Stimulated activated CD8-positive, alpha-beta memory T cell treated with anti-CD3 and anti-CD28 coated beads, Interleukin-4, amount 100 ng/mL, for 1 hour (primary cell): Measurements from ENCODE around the gene ST6GAL1.
A peak's percentile ranks its signal among the peaks of the same experiment; 100 is the strongest.
"Not testable (repeated sequence)": the region's sequence is repeated elsewhere in the genome, so short reads cannot be mapped to it uniquely, and the experiment has no call there.

ENCODE experiments used
- DNase-seq, 2 donors: peaks; one replicate each; pipeline ENCODE4 v3.0.0-alpha.2; 2020; ENCODE audit warnings: low read depth in 2 of 2, low spot score in 1 of 2

ST6GAL1 gene

DNA sequence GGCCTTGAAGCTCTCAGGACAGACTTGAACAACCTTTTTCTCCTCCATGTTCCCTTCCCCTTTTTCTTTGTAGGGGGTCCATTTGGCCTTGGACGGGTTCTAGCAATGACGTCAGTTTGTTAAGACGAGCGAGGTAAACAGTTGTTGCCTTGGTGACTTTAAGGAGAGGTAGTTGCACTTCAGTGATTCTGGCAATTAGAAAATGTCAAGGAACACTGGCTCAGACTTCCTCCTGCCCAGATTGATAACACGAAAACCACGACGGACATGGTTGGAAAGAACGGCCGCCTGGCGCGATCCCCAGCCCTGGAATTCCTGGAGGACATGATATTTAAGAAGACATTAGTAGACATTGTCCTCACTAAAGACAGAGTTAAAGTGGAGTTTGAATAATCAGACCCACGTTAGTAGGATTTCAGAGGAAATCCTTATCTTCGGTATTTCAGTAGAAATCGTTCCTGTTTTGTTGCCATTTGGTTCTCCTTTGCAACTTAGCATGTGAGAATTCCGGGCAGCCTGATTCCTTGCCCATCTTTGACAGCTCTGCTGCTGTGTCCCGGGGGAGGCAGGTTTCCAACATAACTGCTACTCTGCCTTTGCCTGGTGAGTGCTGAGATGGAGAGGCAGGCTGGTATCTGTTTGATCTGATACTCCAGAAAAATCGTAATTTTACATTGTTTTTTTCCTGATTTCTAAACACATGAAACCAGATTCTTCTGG, 87.3 kb downstream of the ST6GAL1 start:
- no peak for DNase-seq

DNA sequence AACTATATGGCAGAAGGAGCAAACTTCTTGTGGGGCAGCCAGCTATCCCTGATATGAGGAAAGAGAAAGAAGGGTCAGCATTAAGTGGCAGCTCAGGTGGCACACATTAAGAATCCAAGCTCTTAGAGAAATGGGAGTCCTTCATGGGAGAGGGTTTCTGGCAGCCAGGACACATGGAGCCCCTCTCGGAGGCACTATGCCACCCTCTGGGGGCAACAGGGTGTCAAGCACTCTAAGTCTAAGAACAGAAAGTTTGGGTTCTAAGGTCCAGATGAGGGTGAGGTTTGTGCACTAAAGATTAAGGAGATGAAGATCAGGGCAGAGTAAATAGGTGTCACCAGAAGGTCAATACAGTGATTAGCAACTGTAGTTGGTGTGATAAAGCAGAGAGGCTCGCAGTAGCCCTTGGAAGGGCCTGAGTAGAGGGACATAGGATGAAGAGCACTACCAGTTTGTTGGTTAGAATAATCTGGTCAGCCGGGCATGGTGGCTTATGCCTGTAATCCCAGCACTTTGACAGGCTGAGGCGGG, 89.3 kb downstream of the ST6GAL1 start:
- DNase-seq: no peak

DNA sequence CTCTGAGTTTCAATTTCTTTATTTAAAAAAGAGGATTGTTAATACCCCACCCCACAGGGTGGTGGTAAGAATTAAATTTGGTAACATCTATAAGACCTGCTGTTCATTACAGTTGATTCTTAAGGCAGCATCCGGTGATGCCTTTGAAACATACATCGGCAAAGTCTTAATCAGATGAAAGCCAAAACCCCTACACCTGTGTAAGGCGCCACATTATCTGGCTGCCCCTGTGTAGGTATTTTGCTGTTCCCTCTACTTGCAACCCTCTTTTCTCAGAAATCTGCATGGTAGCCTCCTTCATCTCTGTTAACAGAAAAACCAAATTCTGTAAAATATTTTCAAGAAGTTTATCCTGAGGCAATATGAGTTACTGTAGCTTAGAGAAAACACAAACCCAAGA, 90.0 kb downstream of the ST6GAL1 start:
- DNase-seq: no peak

DNA sequence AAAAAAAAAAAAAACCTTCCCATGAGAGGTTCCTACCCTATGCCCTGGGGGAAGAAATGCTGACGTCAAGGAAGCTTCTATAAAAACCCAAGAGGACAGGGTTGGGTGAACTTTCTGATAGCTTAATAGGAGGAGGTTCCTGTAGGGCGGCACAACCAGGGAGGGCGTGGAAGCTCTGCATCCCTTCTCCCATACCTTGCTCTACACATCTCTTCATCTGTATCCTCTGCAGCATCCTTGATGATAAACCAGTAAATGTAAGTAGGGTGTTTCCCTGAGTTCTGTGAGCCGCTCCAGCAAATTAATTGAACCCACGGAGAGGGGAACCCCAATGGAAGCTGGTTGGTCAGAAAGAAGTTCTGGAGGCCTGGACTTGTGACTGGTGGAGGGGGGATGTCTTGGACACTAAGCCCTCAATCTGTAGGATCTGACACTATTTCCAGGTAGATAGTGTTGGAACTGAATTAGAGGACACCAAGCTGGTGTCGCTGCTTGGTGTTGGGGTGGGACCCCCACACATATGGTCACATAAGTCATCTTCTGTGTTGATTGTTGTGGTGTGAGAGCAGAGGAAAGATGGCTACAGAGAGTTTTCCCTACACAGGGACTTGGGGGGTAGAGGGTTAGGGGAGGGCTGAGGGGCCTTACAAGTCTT, 91.5 kb downstream of the ST6GAL1 start:
- DNase-seq: no peak

DNA sequence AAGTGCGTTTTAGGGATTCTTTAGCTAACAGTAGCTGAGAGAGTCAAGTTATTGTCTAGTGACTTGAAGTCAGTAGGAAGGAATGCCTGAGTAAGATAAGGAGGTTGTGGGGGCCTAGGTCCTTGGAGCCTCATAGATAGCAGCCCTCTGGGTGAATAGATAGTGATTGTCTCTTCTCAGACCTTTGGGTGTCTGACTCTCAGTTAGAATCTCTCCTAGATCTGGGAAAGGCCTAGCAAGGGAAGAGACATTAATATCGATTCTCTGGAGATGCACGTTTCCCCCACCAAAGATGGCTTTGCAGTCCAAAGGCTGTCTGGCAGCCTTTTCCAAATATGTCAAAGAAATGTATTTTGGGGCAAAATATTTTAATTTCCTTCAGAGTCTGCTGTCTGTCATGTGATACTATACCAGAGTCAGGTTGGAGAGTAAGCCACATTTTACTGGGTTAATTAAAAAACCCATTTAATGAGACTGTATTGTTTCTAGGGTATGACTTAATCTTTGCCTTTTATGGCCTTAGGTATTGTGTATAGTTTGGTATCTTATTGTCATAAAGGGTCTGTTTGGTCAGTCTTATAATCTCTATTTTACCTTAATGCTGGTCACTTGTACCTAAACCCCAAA, 92.2 kb downstream of the ST6GAL1 start:
- no peak for DNase-seq

DNA sequence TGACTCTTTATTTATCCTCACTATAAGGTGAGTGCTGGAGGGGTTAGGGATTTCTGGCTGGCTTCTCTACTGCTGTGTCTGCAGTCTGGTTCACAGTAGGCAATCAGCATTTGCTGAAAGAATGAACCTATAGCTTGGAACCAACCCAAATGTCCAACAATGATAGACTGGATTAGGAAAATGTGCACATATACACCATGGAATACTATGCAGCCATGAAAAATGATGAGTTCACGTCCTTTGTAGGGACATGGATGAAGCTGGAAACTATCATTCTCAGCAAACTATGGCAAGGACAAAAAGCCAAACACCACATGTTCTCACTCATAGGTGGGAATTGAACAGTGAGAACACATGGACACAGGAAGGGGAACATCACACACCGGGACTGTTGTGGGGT, 93.0 kb downstream of the ST6GAL1 start:
- not testable (repeated sequence) for DNase-seq

DNA sequence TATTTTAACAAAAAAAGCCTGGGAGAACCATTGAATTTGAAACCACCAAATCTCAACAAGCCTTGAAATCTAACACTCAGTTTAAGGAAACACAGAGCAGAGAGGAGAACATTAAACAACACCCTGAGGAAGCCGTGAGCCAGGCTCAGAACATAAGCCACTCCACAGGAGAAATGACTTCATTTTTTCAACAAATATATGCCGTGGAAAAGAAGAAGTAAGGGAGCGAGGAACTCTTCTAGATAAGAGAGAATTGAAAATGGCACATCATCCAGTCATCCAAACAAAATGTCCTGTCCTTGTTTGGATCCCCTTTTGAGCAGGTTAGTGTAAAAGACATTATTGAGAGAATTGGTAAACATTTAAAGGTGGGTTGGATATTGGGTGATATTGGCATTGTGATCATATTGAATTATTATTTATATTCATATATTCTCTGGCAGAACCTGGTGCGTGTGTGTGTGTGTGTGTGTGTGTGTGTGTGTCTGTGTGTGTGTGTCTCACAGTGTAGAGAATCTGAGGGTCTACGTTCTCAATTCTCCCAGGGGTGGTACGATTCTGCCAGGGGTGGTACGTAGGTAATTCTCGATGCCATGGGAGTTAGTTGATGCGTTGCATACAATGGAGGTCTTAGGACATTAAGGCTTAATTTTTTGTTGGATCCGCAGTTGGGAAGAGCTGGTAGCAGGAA, 94.4 kb downstream of the ST6GAL1 start:
- DNase-seq: no peak

DNA sequence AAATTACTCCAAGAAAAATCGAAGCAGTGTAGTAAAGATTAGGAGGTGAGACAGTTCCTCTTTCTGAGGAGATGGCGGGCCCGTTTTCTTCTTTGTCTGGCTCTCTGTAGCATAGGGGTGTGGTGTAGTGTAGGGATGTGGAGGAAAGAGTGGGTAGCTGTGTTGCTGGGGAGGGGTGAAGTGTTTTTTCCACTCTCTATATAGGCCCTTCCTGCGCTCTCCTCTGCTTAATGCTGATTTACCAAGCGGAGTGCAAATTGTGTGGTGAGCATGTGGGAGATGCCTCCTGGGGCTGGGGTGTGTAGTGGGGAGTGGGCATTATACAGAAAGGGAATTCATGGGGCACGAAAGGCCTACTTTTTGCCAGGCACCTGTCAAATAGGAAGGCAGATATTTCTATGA, 94.9 kb downstream of the ST6GAL1 start:
- peak in 1 of 2 donors; percentile 35 for DNase-seq

DNA sequence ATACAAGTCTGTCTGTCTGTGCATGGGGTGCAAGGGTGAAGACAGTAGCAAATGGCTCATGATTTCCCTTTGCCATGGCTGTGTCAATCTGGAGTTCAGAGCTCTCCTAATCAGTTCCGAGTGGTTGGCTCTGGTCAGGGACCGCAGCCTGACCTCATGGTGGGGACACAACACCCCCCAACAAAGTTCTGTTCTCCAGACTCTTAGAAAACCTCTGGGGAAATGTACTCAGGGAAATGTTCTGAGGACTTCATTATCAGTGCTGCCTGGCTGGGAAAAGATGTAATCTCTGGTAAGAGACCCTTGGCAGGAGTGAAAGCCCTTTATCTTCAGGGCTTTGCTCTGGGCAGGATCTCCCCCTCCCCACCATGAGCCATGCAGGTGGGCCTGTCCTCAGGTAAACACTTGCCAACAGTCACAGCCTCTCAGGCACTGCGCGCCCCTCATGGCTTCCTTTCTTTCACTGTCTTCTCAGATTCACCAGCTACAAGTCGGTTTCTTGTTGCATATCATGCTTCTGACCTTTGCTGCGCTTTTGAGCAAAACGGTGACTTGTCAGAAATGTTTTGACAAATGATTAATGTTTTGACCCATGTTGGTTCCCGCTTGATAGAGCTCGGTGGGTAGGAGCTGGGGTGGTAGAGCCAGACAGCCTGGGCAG, 95.5 kb downstream of the ST6GAL1 start:
- DNase-seq: no peak

DNA sequence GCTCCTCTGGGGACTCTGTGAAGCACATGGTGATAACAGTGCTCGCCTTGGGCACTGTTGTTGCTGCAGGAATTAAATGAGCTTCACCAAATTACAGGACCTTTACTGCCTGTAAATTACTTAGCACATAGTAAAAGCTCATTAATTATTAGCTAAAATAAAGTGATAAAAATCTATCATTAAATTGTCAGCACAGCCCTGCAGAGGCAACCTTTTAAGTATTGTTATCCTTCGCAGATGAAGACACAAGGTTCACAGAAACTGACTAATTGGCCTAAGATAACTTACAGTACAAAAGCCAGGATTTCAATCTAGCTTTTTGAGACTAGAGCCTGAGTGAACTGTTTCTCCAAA, 96.0 kb downstream of the ST6GAL1 start:
- DNase-seq: no peak

DNA sequence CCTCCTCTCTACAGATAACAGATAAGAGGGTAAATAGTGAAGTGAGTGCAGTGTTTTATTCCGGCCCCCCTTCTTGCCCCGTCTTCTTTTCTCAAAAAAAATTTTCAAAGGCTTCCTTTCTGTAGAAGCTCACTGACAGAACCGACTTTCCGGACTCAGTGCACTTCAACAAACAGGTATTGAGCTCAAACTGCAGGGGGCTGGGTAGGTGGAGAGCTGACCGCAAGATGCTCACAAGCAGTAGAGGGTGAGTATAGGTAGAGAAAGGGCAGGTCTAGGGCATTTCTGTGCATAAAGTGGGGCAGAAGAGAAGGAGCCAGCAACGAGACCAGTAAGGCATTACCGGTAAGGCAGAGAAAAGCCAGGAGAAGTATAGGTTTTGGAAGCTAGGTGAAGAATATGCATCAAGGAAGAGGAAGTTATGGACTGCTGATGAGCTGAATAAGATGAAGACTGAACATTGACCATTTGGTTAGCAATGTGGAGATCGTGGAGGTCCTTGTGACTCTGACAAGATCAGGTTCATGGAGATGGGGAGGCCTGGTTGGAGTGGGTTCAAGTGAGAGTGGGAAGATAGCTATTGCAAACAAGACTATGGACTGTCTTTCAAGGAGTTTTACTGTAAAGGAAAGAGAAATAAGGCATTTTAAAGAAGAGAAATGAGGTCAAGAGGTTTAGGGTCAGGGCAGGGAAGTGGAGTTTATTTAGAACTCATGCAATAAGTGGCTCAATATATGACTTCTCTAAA, 97.4 kb downstream of the ST6GAL1 start:
- DNase-seq: peak; percentile 36 to 52

DNA sequence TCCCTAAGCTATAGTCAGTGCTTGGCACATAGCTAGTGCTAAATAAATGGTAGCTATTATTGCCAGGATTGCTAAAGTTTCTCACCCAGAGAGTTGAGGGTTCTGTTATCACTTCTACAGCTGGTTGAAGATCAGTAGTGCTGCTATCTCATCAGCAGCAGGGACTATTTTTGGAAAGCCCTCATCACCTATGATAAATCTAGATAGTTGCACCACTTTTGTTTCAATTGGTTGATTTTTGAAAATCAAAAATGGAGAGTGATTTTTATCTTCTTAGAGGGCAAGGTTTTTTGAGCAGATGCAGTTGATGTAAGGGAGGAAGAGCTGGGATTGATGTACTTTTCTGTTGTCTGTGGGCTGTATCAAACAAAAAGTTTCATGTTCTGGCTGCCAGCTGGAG, 101.6 kb downstream of the ST6GAL1 start:
- no peak for DNase-seq

DNA sequence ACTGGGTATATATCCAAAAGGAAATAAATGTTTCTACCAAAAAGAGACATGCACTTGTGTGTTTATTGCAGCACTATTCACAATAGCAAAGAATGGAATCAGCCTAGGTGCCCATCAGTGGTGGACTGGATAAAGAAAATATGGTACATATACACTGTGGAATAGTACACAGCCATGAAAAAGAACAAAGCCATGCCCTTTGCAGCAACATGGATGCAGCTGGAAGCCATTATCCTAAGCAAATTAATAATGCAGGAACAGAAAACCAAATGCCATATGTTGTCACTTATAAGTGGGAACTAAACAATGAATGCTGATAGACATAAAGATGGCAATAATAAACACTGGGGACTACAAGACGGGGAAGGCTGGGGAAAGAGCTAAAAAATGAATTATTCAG, 106.1 kb downstream of the ST6GAL1 start:
- DNase-seq: no peak

DNA sequence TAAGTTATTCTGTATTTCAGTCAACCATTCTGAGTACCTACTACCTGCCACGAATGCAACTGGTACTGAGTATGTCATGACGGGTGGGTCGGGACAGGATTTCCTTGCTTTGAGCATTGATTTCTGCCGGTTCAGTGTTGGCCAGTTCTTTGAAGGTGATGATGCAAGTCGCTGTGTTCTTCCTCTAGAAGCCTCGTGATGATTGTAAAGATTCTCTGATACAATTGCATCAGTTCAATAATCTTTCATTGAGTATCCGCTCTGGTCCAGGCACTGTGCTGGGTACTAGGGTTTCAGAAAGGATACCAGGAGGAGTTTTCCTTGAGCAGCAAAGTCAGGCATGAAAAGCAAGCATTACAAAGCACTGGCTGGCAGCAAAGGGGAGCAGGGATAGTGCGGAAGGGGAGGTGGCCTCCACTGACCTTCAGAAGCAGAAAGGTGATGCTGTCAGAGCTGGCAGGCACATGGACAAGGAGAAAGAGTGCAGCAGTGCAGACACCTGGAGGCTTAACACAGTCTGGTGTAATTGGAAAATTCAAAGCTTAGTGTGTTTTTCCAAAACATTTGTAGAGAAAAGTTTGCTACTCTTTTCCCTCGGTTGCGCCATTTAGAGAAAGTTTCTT, 108.9 kb downstream of the ST6GAL1 start:
- DNase-seq: no peak

DNA sequence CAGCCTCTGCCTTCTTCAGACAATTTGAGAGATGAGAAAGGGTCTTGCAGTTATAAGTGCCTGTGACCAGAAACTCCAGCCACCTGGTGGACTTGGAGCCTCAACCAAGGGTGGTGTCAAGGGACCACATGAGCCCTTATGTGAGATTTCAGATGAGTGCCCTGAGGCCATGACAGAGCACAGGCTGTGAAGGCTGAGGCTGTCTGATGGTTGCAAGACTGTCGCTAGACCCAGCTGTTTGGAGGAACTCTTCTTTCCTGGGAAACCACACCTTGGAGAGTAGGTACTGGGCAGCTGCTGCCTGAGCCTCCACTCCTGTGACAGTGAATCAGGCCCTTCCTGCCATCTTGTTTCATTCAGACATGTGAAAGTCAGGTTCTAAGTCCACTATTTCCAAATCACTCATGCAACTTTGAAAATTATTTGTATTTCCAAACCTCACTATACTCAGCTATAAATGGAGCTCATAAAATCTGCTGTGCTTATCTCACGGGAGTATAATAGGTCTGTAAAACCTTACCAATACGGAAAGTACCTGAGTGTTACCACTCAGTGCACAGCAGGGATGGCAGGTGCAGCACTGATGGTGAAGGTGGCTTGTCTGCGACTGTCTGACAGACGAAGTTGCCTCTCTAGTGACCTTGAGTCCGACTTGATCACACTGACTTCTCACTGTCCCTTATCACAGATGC, 109.5 kb downstream of the ST6GAL1 start:
- DNase-seq: no peak

DNA sequence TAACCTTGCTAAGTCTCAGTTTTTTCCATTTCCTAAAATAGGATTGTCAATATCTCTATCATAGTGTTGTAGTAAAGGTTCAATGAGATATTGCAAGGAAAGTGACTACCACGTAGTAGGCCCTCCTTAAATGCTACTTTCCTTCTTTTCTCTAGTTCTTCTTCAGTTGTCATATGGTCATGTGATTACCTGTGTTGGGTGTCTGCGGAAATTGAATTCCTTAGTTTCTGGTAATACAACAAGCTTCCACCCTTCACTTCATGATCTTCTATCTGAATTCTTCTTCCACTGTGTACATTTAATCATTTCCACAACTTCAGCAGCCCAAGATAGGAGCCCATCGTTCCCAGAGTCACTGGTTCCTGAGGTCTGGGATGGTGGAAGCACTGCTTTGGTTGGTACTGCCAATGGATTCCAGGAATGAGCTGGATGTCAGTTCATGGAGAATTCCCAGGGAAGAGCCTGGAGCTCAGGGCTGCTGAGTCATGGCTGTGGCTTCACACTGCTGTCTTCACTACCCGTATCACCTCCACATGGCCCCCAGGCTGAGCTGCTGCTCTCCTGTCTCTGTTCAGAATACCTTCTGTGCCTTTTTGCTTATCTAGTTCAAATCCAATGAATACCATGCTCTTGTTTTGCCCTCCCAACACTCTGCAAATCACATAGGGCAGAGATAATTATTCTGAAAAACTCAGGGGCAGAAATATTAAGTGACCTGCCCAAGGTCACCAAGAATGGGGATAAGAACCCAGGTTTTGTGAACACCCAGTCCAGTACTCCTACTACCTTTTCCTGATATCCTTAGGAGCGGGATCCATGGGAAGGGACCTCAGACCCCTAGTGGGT, 110.4 kb downstream of the ST6GAL1 start:
- no peak for DNase-seq

DNA sequence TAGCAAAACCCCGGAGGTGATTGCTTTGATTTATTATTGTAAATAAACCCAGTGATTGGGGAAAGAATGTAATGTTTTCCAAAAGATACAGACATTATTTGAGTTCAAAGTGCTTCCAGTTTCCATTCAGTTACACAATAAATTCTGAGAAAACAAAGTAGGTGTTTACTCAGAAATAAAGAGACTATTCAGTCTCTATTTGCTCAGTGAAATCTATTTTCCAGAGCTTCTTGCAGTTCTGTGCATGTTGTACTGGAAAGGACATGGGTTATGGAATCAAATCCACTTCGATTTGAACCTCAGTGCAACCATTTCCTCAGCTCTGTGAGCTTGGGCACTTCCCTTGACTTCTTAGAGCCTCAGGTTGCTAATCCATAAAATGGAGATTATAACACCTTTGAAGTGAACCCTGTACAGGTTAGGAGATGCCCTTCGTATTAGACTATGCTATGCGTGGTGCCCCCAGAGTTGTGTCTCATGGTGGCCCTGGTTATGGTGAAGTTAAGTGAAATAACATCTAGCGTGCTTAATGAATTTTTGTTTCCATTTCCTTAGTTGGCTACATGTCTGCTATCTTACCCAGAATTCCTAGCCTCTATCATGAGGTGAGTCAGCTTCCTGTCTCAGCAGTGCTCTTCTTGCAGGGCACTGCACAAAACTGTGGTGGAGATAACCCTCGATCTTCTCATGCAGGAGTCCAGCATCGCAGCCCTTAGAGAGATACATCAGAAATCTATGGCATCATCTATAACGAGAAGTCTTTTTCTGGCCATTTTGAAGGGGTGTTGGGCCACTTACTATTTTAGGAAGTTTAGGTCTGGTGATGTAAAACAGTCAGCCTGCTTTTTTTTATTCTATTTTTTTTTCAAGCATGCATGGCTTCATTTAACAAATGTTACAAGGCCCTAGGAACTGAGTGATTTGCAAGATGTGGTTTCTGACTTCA, 111.3 kb downstream of the ST6GAL1 start:
- peak in 1 of 2 donors; percentile 19 for DNase-seq
